T47D (cell line): Measurements from ENCODE around the gene ANKRD44.
"Not testable (repeated sequence)": the region's sequence is repeated elsewhere in the genome, so short reads cannot be mapped to it uniquely, and the experiment has no call there.

ENCODE experiments used
- DNase-seq, 2 experiments: peaks; one replicate each; pipeline versions ENCODE4 v3.0.0 to v3.0.0-alpha.2; 2011 to 2012; ENCODE audit warnings: low read depth in 1 of 2, low spot score in 1 of 2
- JUND ChIP-seq: IDR thresholded peaks from 2 replicates; pipeline ENCODE4 v1.6.1; 2012; ENCODE audit warnings: low read depth
- in situ Hi-C: cut with HindIII; loops from 2 replicates; pipeline ENCODE4 v1.10.0; 2016; ENCODE audit warnings: low sequenced_read_pairs, low pct_unique_long_range_greater_than_20kb

Gene ANKRD44

GRCh38 chr2:197011801-197012641, 298.6 kb downstream of the ANKRD44 start:
- no peak for TF ChIP-seq JUND
- in situ Hi-C loops = no loop called here
- peak; percentile 47 to 62 for DNase-seq

DNA sequence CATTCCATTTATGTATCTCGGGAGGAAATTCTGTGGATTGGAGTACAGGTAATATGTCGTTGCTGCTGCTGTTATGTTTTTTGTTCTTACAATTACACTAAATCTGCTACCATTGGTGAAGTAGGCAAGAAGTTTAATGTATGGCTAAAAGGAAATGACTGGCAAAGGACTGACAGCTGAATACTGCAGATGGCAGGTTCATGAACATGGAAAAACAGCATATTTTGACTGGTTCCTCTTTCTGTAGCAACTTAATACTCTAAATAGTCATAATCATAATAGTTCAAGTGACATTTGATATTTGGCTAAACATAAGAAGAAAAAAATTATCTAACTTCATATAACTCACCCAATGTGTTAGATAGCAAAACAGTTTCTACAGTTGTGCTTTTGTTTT, 299.6 kb downstream of the ANKRD44 start:
- DNase-seq = no peak
- in situ Hi-C loops = no loop called here

GRCh38 chr2:197010200-197011020, 300.2 kb downstream of the ANKRD44 start:
- no peak for TF ChIP-seq JUND
- DNase-seq = no peak
- in situ Hi-C loops = no loop called here

More for the DNA sequence above, 299.6 kb downstream of the ANKRD44 start:
- TF ChIP-seq JUND = no peak

DNA sequence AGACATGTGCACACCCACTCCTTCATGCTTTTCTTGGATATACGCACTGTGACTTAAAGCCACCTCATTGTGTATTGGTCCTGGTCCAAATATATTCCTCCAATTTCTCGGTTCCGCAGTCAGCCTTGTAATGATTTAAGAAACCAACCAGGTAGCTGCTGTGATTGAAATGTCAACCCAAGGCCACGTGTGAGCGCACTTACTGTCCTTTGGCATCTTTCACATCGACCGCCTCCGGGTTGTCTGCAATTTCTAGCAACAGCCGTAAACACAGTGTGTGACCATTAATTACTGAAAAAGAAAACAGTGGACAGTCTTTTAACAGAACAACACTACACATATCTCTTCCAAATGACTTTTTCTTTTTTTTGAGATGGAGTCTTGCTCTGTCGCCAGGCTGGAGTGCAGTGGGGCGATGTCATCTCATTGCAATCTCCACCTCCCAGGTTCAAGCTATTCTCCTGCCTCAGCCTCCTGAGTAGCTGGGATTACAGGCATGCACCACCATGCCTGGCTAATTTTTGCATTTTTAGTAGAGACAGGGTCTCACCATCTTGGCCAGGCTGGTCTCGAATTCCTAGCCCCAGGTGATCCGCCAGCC, 301.7 kb downstream of the ANKRD44 start:
- DNase-seq, in situ Hi-C loops: not testable (repeated sequence)

DNA sequence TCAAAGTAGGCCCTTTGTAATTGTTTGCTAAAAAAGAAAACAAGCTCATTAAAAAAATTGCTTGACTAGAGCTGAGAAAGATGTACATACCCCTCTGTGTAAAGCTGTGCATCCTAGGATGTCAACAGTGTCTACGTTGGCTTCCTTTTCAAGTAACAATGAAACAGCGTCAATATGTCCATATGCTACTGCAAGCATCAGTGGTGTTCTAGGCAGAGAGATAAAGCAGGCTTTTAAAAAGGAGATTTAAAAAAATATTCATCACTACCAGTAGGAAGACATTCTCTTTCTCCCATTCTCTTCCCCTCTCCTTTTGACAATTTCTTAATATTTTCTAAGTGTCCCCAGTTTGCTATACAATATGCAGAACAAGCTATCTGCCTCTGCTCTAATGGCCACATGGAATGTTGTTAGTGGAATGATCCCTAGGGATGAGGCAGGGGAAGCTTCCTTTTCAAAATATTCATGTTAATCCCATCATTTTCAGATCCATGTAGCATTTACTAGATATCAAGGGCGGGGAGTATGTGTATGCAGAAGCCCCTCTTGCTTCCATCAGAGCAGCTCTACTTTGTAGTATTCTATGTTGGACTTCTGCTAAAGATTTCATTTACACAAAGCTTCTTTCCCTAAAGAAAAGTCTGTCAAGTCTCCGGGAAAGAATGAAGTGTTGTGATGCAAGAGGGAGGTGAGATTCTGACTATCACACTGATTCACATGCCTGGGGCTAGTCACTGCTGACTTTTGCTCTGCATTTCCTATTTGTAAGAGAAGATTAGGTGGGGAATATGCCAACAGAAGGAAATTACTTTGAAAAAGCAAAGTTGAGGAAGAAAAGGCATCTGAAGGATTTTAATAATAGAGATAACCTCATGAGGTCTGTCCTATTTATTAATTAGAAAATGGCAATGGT, 302.6 kb downstream of the ANKRD44 start:
- no peak for TF ChIP-seq JUND
- in situ Hi-C loops = no loop called here
- no peak for DNase-seq

- no peak for DNase-seq
- no peak for TF ChIP-seq JUND
- in situ Hi-C loops = no loop called here
Observed at GRCh38 chr2:197001921-197002320, 308.7 kb downstream of the ANKRD44 start.

DNA sequence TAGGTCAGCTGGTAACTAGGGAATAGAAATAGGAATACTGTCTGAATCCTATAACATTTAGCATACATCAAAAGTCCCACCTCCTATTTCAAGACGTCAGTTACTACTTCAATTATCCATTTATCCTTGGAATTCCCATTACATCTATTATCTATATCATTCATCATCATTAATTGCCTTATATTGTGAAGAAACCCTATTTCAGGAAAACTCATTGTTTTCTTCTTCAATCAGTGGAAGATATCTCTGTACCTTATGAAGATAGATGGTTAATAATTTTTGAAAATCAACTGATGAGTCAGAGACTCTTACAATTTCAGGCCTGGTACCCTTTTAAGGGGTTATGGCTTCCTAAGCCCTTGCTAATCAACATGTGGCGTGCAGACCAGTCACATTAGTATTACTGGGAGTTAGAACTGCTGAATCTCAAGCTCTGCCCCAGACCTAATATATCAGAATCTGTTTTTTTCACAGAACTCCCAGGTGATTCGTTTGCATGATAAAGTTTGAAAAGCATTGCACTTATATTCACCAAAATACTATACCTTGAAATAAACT, 314.7 kb downstream of the ANKRD44 start:
- in situ Hi-C loops = no loop called here
- no peak for DNase-seq
- TF ChIP-seq JUND = no peak

- DNase-seq = no peak
- in situ Hi-C loops = no loop called here
Observed at GRCh38 chr2:196994764-196995163, 315.8 kb downstream of the ANKRD44 start.

DNA sequence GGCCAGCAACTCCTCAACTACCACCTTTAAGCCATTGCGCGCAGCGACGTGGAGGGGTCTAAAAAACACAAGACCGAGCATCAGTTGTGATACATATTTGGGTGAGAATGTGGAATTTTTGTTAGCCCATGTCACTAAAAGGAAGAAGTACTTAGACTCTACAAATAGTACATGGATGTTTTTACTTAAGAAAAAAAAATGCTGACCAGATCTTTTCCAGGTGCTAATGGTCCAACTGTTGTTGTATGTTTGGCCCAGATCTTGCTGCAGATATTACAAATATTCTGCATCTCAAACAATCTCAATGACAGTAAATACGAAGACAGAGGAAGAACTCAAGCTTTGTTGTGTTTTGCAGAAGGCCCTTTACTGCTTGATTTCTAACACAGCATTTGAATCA, 317.0 kb downstream of the ANKRD44 start:
- no peak for DNase-seq
- no peak for TF ChIP-seq JUND
- in situ Hi-C loops = no loop called here

More at GRCh38 chr2:196994764-196995163, 315.8 kb downstream of the ANKRD44 start:
- TF ChIP-seq JUND = no peak

GRCh38 chr2:196992466-196992865, 318.1 kb downstream of the ANKRD44 start:
- TF ChIP-seq JUND = no peak
- in situ Hi-C loops = no loop called here
- DNase-seq = no peak

- no peak for TF ChIP-seq JUND
- DNase-seq = no peak
- in situ Hi-C loops = no loop called here
Observed at GRCh38 chr2:196990788-196991461, 319.7 kb downstream of the ANKRD44 start.

- TF ChIP-seq JUND = no peak
- no peak for DNase-seq
- in situ Hi-C loops = no loop called here
Observed at GRCh38 chr2:196990092-196990491, 320.5 kb downstream of the ANKRD44 start.
